ENCODE measurements around the gene ANKRD18B. TPM values are rescaled to one million over a fixed set of nuclear protein-coding genes. Genes with fewer than 3 reads are reported as not detected.
"Not testable (repeated sequence)": the region's sequence is repeated elsewhere in the genome, so short reads cannot be mapped to it uniquely, and the experiment has no call there.

The ANKRD18B gene
- total and polyA plus RNA-seq, 5 donors = 0.62 to 2.4 (median 0.75) TPM

- Histone ChIP-seq H3K4me1 (ENCODE audit: control insufficient read depth, insufficient read depth, low read length) (no peaks in the 10 kb centered on the region), H3K27me3 (ENCODE audit: control insufficient read depth, insufficient read depth) (no peaks in the 10 kb centered on the region), H3K4me3 (ENCODE audit: low read length) (peak overlapping the region; percentile 89), H3K27ac (ENCODE audit: low read length) (peak overlapping the region; percentile 92), H3K9me3 (ENCODE audit: control insufficient read depth, low read length) (no peaks in the 10 kb centered on the region)
- DNase-seq = peak; percentile 68 to 90 (median 90)
- WGBS = 8% methylated on average over 32 of the region's 32 CpGs
- ATAC-seq = peak; percentile 86 to 95
- intact Hi-C loops (cut with DNase I) = loop anchor here in 1 of 4 donors (5.0 kb wide), 1 partner anchor 38 kb away; the partner anchor contains the start of gene NOL6
Measured at GRCh38 chr9:33510262-33511183, 13.5 kb upstream of the ANKRD18B start.

- ATAC-seq; DNase-seq; H3K27me3 ChIP-seq (ENCODE audit: control insufficient read depth, insufficient read depth); H3K4me1 ChIP-seq (ENCODE audit: control insufficient read depth, insufficient read depth, low read length); H3K9me3 ChIP-seq (ENCODE audit: control insufficient read depth, low read length): not testable (repeated sequence)
- under 1% methylated on average over 8 of the region's 8 CpGs for WGBS
- intact Hi-C loops (cut with DNase I) = loop anchor here in 1 of 4 donors (5.0 kb wide), 1 partner anchor 39 kb away; the partner anchor contains the start of gene NOL6
- H3K4me3 ChIP-seq (ENCODE audit: low read length) = peak overlapping the region; percentile 89
- H3K27ac ChIP-seq (ENCODE audit: low read length) = peak overlapping the region; percentile 92
Measured at GRCh38 chr9:33511184-33511517, 12.9 kb upstream of the ANKRD18B start.

- H3K4me1 ChIP-seq (ENCODE audit: control insufficient read depth, insufficient read depth, low read length); H3K27ac ChIP-seq (ENCODE audit: low read length); H3K4me3 ChIP-seq (ENCODE audit: low read length); H3K27me3 ChIP-seq (ENCODE audit: control insufficient read depth, insufficient read depth); H3K9me3 ChIP-seq (ENCODE audit: control insufficient read depth, low read length); DNase-seq; ATAC-seq: not testable (repeated sequence)
- 83% methylated on average over 2 of the region's 2 CpGs for whole genome bisulfite sequencing
- intact Hi-C loops (cut with DNase I) = loop anchor here in 1 of 4 donors (5.0 kb wide), 1 partner anchor 40 kb away; the partner anchor contains the start of gene NOL6
Measured at GRCh38 chr9:33512535-33512934, 11.5 kb upstream of the ANKRD18B start.

- H3K4me3 ChIP-seq (ENCODE audit: low read length); H3K4me1 ChIP-seq (ENCODE audit: control insufficient read depth, insufficient read depth, low read length); intact Hi-C loops (cut with DNase I); H3K27me3 ChIP-seq (ENCODE audit: control insufficient read depth, insufficient read depth); H3K27ac ChIP-seq (ENCODE audit: low read length); ATAC-seq; H3K9me3 ChIP-seq (ENCODE audit: control insufficient read depth, low read length); DNase-seq: not testable (repeated sequence)
- 59% methylated on average over 2 of the region's 2 CpGs for WGBS
Measured at GRCh38 chr9:33515342-33515995, 8.6 kb upstream of the ANKRD18B start.

- H3K27me3 ChIP-seq (ENCODE audit: control insufficient read depth, insufficient read depth); H3K4me1 ChIP-seq (ENCODE audit: control insufficient read depth, insufficient read depth, low read length); H3K27ac ChIP-seq (ENCODE audit: low read length); intact Hi-C loops (cut with DNase I); H3K4me3 ChIP-seq (ENCODE audit: low read length); DNase-seq; H3K9me3 ChIP-seq (ENCODE audit: control insufficient read depth, low read length); ATAC-seq: not testable (repeated sequence)
- WGBS = 92% methylated on average over 1 of the region's 1 CpG
Measured at GRCh38 chr9:33516397-33516796, 7.7 kb upstream of the ANKRD18B start.

- ATAC-seq = peak in 1 of 2 donors; percentile 69
- H3K9me3 ChIP-seq (ENCODE audit: control insufficient read depth, low read length) = no peaks in the 10 kb centered on the region
- no peaks in the 10 kb centered on the region for H3K27me3 ChIP-seq (ENCODE audit: control insufficient read depth, insufficient read depth)
- WGBS = 77% methylated on average over 2 of the region's 2 CpGs
- H3K4me1 ChIP-seq (ENCODE audit: control insufficient read depth, insufficient read depth, low read length) = no peaks in the 10 kb centered on the region
- DNase-seq = no peak
- intact Hi-C loops (cut with DNase I) = no loop called here
- H3K27ac ChIP-seq (ENCODE audit: low read length) = no peak overlapping the region
- H3K4me3 ChIP-seq (ENCODE audit: low read length) = no peak overlapping the region
Measured at GRCh38 chr9:33517373-33517772, 6.7 kb upstream of the ANKRD18B start.

- intact Hi-C loops (cut with DNase I); ATAC-seq; H3K27ac ChIP-seq (ENCODE audit: low read length); H3K9me3 ChIP-seq (ENCODE audit: control insufficient read depth, low read length); H3K4me1 ChIP-seq (ENCODE audit: control insufficient read depth, insufficient read depth, low read length); H3K4me3 ChIP-seq (ENCODE audit: low read length); DNase-seq; H3K27me3 ChIP-seq (ENCODE audit: control insufficient read depth, insufficient read depth): not testable (repeated sequence)
- 52% methylated on average over 6 of the region's 6 CpGs for WGBS
Measured at GRCh38 chr9:33517934-33518577, 6.0 kb upstream of the ANKRD18B start.

GRCh38 chr9:33521861-33522260 is 2.2 kb upstream of the ANKRD18B start:
- H3K27ac ChIP-seq (ENCODE audit: low read length); ATAC-seq; H3K9me3 ChIP-seq (ENCODE audit: control insufficient read depth, low read length); H3K27me3 ChIP-seq (ENCODE audit: control insufficient read depth, insufficient read depth); DNase-seq; intact Hi-C loops (cut with DNase I); H3K4me1 ChIP-seq (ENCODE audit: control insufficient read depth, insufficient read depth, low read length); H3K4me3 ChIP-seq (ENCODE audit: low read length): not testable (repeated sequence)
- WGBS = 67% methylated on average over 6 of the region's 6 CpGs

- WGBS = 2% methylated on average over 45 of the region's 45 CpGs
- Histone ChIP-seq H3K27ac (ENCODE audit: low read length) (no peak overlapping the region), H3K4me1 (ENCODE audit: control insufficient read depth, insufficient read depth, low read length) (no peaks in the 10 kb centered on the region), H3K9me3 (ENCODE audit: control insufficient read depth, low read length) (no peaks in the 10 kb centered on the region), H3K27me3 (ENCODE audit: control insufficient read depth, insufficient read depth) (no peaks in the 10 kb centered on the region), H3K4me3 (ENCODE audit: low read length) (peak overlapping the region; percentile 16)
- ATAC-seq (peak in 1 of 2 donors; percentile 54), DNase-seq (peak in 2 of 3 donors; percentile 40 to 52)
- intact Hi-C loops (cut with DNase I) = no loop called here
Measured at GRCh38 chr9:33524306-33524947, 376 bp downstream of the ANKRD18B start.

GRCh38 chr9:33528069-33528468 is 4.0 kb downstream of the ANKRD18B start:
- H3K4me3 ChIP-seq (ENCODE audit: low read length); H3K4me1 ChIP-seq (ENCODE audit: control insufficient read depth, insufficient read depth, low read length); H3K27ac ChIP-seq (ENCODE audit: low read length); intact Hi-C loops (cut with DNase I); ATAC-seq; DNase-seq; H3K9me3 ChIP-seq (ENCODE audit: control insufficient read depth, low read length); H3K27me3 ChIP-seq (ENCODE audit: control insufficient read depth, insufficient read depth): not testable (repeated sequence)
